AML-193 (cell line): Measurements from ENCODE around the gene BACH2.
"Not testable (repeated sequence)": the region's sequence is repeated elsewhere in the genome, so short reads cannot be mapped to it uniquely, and the experiment has no call there.

Experiments
- DNase-seq, 2 experiments: peaks; one replicate each; lab custom pipeline; 2025; lab: John Stamatoyannopoulos, UW

Gene BACH2

DNA sequence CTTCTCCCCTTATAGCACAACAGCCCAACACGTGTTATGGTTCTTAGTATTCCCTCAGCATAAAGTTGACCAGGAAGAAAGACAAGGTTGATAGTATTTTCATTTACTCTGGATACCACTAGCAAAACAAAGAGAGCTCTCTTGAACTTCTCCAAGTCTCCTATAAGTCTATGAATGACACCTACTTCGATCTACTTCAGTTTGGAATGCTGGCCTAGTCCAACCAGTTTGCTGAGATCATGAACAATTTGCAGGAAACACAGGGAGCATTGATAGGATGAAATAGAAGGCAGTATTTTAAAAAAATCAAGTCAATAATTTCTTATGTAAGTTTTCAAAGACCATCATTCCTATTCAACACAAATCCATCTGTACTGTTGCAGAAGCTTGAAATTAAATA is 308.8 kb downstream of the BACH2 start:
- no peak for DNase-seq

DNA sequence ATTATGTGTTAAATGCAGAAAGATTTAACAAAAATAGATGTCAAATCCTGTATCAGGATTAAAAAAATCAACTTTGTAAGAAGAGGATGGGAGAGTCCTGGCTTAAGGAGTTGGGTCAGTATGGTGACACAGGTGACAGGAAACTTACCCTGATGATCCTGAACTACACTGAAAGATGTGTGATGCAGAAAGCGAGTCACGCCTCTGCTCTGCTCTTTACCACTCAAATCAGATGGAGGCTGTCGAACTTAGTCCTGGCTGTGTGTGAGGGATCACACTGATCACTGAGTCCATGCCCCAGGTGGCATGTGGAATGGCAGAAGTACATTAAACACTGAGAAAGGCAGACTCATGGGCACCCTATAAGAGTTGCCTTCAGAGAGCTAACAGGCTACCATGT is 309.5 kb downstream of the BACH2 start:
- DNase-seq: no peak

DNA sequence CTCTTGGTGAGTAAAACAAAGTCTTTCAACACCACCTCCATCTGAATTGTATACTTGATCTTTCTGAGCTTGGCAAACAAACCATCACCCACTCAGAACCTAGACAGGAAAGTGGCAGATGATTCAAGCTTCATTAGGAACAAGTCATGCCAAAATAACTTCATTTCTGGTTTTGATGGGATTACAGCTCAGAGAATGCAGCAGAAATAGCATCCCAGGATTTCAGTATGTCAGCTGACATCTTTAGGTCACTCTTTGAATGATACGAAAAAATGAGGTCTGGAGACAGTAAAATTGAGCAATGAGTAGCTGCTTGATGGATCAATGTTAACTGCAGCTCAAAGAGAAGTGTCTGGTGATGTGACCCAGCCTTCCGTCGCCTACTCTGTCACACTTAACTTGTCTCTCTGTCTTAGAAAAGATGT is 310.0 kb downstream of the BACH2 start:
- DNase-seq: no peak

DNA sequence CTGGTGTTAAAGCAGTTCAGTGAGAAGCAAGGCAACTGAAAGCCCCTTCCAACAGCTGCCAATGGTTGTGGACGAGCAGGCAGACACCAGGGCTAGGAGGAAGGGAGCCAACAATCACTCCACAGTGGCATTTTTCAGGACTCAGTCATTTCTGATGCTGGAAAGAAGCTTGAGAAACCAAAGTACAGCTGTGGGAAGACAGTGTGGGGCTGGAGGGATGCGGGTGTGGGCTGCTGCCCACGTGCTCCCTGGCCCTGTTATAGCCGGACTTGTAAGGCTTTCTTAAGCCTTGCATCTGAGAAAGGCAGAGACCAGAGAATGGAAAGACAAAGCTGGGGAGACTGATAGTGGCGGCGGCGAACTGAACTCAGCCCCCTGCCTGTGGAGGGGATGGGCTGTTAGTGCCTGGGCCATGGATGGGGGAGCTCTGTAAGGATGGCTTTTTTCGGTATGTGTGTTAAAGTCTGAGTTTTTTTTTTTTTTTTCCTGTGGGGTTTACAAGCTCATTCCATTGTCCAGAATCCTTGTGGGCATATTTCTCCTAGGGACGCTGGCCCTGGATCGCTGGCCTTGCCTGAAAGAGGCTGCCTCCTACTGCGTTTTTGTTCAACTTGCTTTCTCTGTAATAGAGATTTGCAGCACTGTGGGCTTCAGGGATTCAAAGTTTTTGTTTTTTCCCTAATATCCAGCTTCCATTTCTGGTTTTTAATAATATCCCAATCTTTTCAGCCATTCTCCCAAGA is 310.7 kb downstream of the BACH2 start:
- no peak for DNase-seq

DNA sequence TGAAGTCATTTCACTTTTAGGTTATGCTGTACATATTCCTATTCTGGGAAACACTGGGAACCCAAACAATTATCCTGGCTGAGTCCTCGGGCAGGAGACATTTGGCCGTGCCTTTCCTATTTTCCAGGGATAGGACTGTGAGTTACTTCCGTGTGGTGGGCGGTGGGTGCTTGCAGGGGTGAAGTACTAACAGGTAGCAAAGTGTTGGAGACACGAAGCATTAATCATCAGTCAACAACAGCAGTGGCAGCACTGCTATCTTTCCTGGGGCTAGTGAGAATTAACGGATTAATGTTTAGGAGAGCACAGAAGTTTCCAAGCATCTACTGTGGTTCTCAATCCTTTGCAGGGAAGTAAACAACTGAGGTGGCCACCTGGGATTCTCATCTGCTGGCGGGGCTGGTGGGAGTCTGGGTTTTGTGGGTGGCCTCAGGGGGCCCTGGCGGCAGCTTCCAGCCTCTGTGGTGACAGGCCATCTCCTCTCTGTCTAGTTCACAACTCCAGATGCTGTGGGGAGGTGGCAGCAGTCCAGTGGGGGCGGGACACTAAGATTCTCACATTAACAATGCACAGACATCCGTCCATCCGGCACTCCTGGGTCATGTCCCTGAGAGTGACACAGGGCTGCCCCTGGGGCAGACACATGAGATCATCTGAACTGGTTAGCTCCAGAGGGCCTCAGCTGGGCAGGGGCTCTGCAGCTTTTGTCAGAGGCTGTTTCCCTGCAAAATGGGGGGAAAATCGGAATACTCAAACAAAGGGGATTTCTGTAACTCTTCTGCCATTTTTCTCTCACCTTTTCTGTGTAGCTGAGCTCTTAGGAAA is 311.5 kb downstream of the BACH2 start:
- no peak for DNase-seq

DNA sequence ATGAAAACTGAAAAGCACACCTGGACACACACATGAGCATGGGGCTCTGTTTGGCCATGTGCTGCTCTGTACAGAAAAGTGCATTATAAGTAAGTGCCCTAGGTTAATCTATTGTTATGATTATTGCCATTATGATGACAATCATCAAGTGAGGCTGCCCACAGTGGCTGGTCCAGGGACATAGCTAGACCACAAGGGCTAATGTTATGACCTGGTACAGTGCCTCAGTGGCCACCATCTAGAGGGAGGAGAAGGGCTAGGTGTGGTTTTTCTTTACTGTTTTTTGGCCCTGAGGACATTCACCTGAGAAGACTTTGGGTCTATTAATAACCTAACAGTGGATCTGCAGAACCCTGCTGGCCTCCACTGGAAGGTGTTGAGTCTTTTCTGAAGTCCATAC is 316.3 kb downstream of the BACH2 start:
- no peak for DNase-seq

DNA sequence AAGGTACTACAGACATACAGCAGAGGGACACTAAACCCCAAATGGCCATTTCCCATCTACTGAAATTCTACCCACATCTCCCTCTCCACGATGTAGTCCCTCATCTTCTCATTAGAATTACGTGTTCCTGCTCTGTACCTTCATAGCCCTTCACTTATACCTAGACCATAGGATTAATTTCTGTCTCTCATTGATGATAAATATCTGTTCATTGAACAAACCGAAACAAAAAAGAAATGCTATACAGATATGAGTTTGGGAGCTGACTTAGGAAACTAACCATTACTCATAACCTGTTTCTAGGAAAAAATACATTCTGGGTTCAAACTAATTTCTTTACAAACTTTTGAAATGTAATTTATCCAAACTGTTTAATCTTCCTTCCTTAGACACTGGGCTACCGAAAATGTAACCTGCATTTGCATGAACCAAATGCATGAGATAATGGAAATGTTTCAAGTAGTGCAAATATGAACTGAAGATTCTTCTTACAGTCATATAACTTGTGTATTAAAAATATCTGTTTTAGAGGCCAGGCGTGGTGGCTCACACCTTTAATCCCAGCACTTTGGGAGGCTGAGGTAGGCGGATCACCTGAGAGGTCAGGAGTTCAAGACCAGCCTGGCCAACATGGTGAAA is 317.0 kb downstream of the BACH2 start:
- no peak for DNase-seq

DNA sequence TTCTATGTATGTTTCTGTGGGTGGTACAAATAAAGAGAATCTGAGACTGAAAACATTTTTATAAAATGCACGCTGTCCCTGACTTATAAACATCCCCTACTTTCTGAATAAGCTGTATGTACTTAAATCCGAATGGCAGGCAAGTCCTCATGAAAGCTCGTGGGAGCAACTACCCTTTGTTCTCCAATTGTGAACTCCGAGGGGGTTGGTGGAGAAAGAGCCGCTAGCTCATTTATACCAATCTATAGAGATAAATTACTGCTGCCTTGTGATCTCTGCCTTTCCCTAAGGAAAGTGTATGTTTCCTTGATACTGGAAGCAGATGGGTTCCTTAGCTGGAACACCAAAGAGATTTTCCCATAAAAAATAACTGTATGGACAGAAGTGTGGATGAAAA is 317.9 kb downstream of the BACH2 start:
- no peak for DNase-seq

DNA sequence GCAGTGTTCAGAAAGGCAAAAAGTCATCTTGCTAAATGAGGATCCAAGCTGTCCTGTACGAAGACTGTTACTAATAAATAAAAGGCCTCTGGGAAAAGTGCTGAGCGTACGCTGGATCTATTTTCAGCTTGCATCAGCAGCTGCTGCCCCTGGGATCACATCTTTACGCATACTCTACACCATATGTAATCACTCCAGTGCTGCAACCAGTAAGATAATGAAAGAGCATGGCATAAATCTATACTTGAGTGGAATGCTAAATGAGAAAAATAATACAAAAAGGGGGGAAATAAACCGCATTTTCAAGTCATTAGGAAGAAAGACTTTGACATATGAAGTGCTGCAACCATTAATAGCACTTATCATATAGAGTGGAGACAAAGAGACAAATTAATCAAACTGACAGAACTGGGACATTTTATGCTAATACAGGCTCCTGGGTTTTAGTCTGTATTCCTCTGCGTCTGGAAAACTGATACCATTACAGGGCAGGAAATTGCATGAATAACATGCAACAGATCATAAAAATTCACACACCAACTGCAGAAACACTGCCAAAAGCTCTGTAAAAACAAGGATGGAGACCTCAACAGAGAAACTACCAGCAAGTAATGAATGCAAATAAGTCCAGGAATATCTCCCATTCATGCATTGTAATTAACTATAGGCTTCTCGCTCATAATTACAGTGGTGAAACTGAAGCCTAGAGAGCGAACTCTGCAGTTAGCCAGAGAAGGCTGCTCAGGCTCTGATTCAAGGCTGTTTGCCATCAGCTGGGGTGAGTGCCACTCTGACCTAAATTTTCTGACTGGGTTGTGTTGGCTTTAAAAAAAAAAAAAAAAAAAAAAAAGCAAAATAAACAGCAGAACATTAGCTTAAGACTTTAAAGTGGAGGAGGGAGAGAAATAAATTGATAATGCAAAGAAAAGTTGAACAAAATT is 318.6 kb downstream of the BACH2 start:
- DNase-seq: no peak

DNA sequence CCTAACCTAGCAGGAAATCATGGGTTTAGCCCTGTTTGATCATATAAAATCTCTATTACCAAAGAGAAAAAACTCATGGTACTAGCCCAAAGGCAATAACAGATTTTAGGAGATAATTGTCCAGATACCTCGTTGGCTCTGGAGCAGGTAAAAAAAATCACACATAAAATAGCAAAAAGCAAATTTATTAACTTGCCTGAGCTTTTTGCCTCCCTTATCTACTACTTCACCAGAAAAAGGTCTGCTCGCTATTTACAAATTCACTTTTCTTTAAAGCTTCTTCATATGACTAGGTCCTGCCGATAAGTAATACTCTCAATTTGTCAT is 320.0 kb downstream of the BACH2 start:
- no peak for DNase-seq

DNA sequence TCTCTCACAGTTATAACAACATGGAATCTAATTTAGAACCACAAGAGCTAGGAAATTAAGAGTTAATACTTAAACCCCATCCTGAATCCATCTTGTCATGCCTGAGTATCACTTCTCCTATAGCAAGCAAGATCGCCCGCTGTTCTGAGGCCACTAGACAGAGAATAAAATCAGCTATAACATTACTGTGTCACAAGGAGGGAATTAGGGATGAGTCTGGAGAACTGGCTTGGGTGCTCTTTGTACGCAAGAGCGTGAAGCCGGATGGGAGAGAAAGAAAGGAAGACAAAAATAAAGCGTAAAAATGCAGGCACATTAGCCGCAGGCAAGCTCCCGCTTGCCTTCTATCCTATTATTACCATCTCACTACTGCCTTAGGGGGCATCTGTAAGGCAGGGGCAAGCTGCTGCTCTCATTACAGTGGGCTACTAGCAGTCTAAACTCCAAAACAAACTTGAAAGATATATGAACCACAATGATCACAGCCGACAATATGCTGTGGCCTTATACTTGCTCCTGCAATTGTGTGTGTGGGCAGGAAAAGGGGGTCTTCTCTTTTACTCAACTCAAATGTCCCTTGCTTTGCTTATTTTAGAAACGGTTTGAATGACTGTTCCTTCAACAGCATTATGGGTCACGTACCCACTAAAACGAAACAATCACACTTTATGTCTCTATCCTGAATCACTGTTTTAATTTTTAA is 320.5 kb downstream of the BACH2 start:
- DNase-seq: no peak

DNA sequence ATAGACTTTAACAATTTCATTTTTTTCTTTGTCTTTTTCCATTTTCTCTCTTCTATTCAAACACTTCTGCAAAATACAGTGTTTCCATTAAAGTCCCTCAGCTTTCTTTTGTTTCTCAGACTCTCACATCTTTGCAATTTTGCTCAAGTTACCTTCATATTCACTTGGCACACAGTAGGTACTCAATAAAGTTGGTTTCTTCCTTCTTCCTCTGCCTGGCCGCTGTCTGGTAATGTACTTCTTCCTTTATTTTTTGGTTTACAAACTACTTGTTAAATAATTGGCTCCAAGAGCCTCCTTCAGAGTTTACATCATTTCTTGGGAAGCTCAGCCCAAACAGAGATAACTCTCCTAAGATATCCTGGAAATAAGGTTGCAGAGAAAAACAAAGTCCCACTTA is 321.3 kb downstream of the BACH2 start:
- DNase-seq: no peak

DNA sequence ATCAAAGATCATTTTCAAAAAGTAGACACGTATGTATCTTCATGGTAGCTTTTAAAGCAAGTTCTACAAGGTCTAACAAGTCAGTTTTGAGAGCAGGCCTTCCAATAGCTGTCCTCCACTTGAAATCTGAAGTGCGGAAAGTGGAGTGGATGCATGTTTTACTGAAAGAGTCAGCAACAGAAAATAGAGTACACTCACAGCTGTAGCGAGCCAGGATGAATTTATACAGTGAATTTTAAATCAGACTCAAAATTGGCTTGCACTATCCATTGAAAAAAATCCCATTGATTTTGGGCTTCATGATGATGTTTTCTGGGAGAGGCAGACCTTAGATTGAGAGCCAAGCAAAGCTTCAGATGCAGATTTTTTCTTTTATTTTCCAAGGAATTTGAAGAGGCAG is 321.8 kb downstream of the BACH2 start:
- DNase-seq: no peak

DNA sequence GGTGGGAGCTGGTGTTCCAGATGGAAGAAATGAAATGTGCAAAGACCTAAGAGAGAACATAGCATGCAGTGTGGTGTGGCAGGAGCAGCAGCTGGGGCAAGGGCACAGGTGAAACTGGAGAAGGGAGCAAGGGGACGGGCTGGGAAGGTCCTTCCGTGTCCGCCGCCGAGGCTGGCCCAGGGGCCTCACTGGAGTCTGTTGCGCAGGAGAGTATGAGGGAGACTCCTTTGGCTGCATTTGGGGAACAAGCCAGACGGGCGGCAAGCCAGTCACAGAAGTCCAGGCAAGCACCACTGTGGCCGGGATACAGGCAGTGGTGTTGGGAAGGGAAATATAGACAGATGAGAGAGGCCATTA is 324.6 kb downstream of the BACH2 start:
- DNase-seq: no peak

DNA sequence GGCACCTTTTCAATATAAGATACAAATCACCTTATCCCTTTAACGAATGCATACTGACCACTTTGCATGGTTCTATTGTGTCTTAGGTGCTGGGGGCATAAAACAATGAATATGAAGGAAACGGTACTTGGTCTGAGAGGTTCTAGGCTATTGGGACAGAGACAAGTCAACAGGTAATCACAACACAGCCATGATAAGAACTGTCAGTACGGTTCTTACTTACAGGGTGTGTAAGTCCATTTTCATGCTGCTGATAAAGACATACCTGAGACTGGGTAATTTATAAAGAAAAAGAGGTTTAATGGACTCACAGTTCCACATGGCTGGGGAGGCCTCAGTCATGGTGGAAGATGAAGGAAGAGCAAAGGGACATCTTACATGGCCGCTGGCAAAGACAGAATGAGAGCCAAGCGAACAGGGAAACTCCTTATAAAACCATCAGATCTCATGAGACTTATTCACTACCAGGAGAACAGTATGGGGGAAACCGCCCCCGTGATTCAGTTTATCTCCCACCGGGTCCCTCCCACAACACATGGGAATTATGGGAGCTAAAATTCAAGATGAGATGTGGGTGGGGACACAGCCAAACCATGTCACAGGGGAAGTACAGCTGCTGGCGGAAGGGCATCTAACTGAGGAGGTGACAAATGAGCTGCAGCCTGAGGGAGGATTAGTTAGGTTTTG is 325.2 kb downstream of the BACH2 start:
- DNase-seq: not testable (repeated sequence)

DNA sequence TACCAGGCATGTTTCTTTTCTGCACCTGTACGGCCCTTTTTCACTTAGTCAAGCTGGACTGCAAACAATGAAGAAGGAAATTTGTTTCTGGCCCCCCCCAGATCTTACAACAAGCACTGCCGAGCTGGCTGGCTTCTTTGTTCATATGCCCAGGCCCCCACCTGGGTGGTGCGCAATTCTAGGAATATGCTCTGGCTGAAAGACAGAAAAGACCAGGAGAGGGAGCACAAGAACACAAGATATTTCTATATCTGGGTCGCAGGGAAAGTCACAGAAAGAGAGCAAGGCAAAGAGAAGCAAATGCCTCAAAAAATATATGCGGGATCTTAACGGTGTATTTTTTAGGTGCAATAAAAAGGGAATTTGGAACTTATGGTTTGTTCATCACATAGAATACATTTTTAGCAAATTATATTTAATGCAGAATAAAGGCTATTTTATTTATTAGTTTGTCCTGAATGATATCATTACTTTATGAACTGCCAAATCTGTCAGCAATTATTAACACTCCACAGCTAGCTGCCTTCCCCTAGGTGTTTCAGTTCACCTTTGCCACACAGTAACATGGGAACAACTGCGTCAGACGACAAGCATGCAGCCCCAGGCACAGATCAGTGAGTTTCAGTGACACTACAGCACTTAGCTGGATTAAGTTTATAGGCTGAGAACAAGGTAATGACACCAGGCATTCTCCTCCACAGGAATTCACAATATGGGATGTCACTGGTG is 325.9 kb downstream of the BACH2 start:
- DNase-seq: peak; percentile 53 to 73

DNA sequence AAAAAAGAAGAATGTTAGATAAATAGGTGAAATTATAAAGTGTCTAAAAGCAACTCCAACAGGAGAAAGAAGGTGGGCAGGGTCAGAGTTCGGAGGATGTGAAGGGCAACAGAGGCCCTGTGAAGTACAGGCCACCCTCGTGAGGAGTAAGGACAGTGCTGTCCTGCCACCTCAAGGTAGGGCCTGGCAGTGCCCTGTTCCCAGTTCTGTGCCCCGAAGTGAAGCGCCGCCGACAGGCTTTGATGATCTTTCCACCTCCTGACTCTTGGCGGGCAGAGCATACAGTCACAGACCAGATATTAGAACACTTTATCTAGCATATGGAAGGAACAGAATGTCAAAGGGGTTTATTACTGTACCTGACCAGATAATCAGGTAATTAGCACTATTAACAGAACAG is 326.6 kb downstream of the BACH2 start:
- DNase-seq: no peak

DNA sequence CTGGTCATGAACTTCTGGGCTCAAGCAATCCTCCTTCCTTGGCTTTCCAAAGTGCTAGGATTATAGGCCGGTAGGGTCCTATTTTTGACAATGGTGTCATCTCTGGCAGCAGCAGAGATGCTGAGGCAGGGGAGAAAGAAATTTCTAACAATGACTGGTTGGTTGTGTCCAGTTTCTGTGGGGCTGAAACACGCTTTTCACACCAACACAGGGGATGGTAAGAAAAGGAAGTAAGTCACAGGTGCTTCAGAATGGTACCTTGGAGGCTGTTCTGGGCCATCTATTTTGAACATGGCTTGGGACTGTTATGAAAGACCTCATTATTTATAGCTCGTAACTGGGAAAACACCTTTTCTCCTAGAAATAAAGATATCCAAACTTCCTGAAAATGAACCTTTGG is 329.7 kb downstream of the BACH2 start:
- DNase-seq: no peak

DNA sequence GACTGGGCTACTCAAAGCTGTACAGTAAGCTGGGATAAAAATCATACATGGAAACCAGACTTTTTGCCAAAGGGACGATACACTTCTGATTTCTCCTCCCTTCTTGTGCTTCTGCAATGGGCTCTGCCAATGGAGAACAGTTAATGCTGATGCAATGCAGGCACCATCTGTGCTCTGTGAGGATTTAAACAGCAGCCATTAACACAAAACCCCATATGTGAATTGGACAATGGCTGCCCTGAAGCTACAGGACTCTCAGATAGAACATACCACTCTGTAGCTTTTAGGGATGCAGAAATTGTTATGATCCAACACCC is 330.5 kb downstream of the BACH2 start:
- DNase-seq: no peak

DNA sequence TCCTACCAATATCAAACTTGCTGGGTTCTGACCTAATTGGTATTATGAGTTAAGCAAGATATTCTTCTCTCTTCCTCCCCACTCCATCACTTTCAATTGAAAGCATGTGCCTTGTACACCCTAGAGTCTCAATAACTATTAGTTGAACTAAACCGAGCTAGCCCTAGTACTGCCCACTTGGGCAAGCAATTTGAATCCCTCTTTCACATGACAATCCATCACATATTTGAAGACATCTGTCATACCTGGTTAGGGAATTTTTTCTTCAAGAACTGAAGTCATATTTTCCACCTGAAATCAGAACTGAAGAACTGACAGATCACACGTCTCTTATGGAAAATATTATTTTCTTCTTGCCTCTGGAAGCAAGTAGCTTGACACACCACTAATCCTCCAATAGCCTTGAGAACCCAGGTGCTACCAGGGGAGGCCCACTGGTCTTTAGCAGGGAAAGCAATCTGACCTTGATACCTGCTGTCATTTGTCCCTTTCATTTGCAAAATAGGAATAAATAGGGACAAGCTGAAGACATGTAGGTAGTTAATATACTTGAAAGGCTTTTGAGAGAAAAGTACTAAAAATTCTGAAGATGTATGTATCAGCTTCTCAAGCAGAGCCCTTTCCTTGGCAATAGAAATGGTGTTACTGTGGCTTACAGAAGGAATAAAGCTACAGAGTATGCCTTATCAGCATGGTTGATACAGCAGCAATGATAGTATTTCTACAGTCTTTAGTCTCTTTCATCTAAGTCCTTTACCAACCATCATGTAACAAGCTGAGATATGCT is 331.0 kb downstream of the BACH2 start:
- no peak for DNase-seq
